OCI-LY3 (cell line): Measurements from ENCODE around the gene IQCE.

ENCODE experiments used
- H2AFZ ChIP-seq: fragments of 200-600, 300-600 bp; shearing (Covaris generic); 2 replicates; pipeline ENCODE4 v1.6.0; 2014; ENCODE audit warnings: antibody characterized with exemption, low read depth, low read length
- H3K27ac ChIP-seq: fragments of 200-600, 300-600 bp; sonication (generic); 2 replicates; pipeline ENCODE4 v1.5.1; 2014; ENCODE audit warnings: mild to moderate bottlenecking, low read length, moderate library complexity, mixed read lengths
- H3K27me3 ChIP-seq: fragments of 200-600, 300-600 bp; sonication (generic); 2 replicates; pipeline ENCODE4 v1.6.1; 2014; ENCODE audit warnings: low read depth, low read length, mixed read lengths
- H3K36me3 ChIP-seq: fragments of 200-600, 300-600 bp; sonication (generic); replicated peaks from 2 replicates; pipeline ENCODE3; 2014; ENCODE audit warnings: low read depth, low read length, mixed read lengths
- H3K4me1 ChIP-seq: fragments of 300-600, 200-600 bp; sonication (generic); 2 replicates; pipeline ENCODE4 v1.6.1; 2014; ENCODE audit warnings: low read length, mixed read lengths
- H3K4me2 ChIP-seq: fragments of 200-600, 300-600 bp; sonication (generic); 2 replicates; pipeline ENCODE4 v1.6.1; 2014; ENCODE audit warnings: low read length, mixed read lengths
- H3K4me3 ChIP-seq: fragments of 300-600, 200-600 bp; sonication (generic); 2 replicates; pipeline ENCODE4 v1.5.1; 2014; ENCODE audit warnings: antibody characterized with exemption, mild to moderate bottlenecking, low read length, moderate library complexity
- H3K79me2 ChIP-seq: fragments of 300-600, 200-600 bp; shearing (Covaris generic); 2 replicates; pipeline ENCODE4 v1.6.1; 2014; ENCODE audit warnings: mild to moderate bottlenecking, low read length, mixed read lengths
- H3K9ac ChIP-seq: fragments of 300-600, 200-600 bp; shearing (Covaris generic); 2 replicates; pipeline ENCODE4 v1.6.0; 2014; ENCODE audit warnings: mild to moderate bottlenecking, low read length, moderate library complexity
- H3K9me3 ChIP-seq: fragments of 200-600, 300-600 bp; shearing (Covaris generic); 2 replicates; pipeline ENCODE4 v1.6.1; 2014; ENCODE audit warnings: low read length, mixed read lengths; ENCODE audit not compliant: insufficient read depth
- H4K20me1 ChIP-seq: fragments of 200-600, 300-600 bp; sonication (generic); 2 replicates; pipeline ENCODE4 v1.6.1; 2016; ENCODE audit warnings: low read length, mixed read lengths; ENCODE audit not compliant: insufficient read depth
- CTCF ChIP-seq: fragments of 200-600, 300-600 bp; sonication (generic); IDR thresholded peaks from 2 replicates; pipeline ENCODE4 v1.5.1; 2014; ENCODE audit warnings: antibody characterized with exemption, low read length, low read depth
- EZH2phosphoT487 ChIP-seq: fragments of 200-600 bp; shearing (Covaris generic); IDR thresholded peaks from 2 replicates; pipeline ENCODE4 v1.6.1; 2018; ENCODE audit warnings: antibody characterized with exemption, mixed run types, low read depth

Gene IQCE

GRCh38 chr7:2577914-2578680 is 19.3 kb downstream of the IQCE start:
- H3K36me3 ChIP-seq: peaks cover 22% of the 10 kb centered on the region
- H4K20me1 ChIP-seq: no peaks in the 10 kb centered on the region
- H3K4me2 ChIP-seq: no peak overlapping the region
- H2AFZ ChIP-seq: no peak overlapping the region
- H3K79me2 ChIP-seq: peaks cover 5% of the 10 kb centered on the region; the same call in 1 of the 2 replicates
- H3K9me3 ChIP-seq: no peaks in the 10 kb centered on the region
- H3K9ac ChIP-seq: no peak overlapping the region
- H3K27ac ChIP-seq: no peak overlapping the region
- H3K27me3 ChIP-seq: no peaks in the 10 kb centered on the region
- no peak overlapping the region for H3K4me3 ChIP-seq
- TF ChIP-seq CTCF: no peak
- no peak for TF ChIP-seq EZH2phosphoT487
- H3K4me1 ChIP-seq: no peaks in the 10 kb centered on the region

GRCh38 chr7:2580636-2581035 is 21.9 kb downstream of the IQCE start:
- no peak overlapping the region for H3K9ac ChIP-seq
- no peak for TF ChIP-seq EZH2phosphoT487
- TF ChIP-seq CTCF: no peak
- H3K27me3 ChIP-seq: no peaks in the 10 kb centered on the region
- peaks cover 5% of the 10 kb centered on the region; the same call in 1 of the 2 replicates for H3K79me2 ChIP-seq
- no peak overlapping the region for H3K4me3 ChIP-seq
- H3K36me3 ChIP-seq: peaks cover 22% of the 10 kb centered on the region
- no peak overlapping the region for H3K4me2 ChIP-seq
- no peaks in the 10 kb centered on the region for H3K9me3 ChIP-seq
- H3K4me1 ChIP-seq: no peaks in the 10 kb centered on the region
- no peak overlapping the region for H3K27ac ChIP-seq
- H2AFZ ChIP-seq: no peak overlapping the region
- no peaks in the 10 kb centered on the region for H4K20me1 ChIP-seq

- TF ChIP-seq EZH2phosphoT487: no peak
- no peak for TF ChIP-seq CTCF
- Histone ChIP-seq H3K27me3 (no peaks in the 10 kb centered on the region), H3K4me2 (no peak overlapping the region), H2AFZ (no peak overlapping the region), H3K9ac (no peak overlapping the region), H3K9me3 (no peaks in the 10 kb centered on the region), H3K4me1 (no peaks in the 10 kb centered on the region), H3K4me3 (no peak overlapping the region), H4K20me1 (no peaks in the 10 kb centered on the region), H3K36me3 (peaks cover 10% of the 10 kb centered on the region), H3K27ac (no peak overlapping the region), H3K79me2 (no peaks in the 10 kb centered on the region; the same call in 1 of the 2 replicates)
These were observed 23.4 kb downstream of the IQCE start for GRCh38 chr7:2582006-2582735.

- peaks cover 10% of the 10 kb centered on the region for H3K36me3 ChIP-seq
- TF ChIP-seq EZH2phosphoT487 (no peak), CTCF (no peak)
- H3K9me3 ChIP-seq: no peaks in the 10 kb centered on the region
These were observed 25.2 kb downstream of the IQCE start for GRCh38 chr7:2583798-2584580.

More at GRCh38 chr7:2583798-2584580, 25.2 kb downstream of the IQCE start:
- no peak overlapping the region for H2AFZ ChIP-seq
- H3K4me3 ChIP-seq: no peak overlapping the region
- H3K4me1 ChIP-seq: no peaks in the 10 kb centered on the region
- no peaks in the 10 kb centered on the region for H3K27me3 ChIP-seq
- no peaks in the 10 kb centered on the region for H3K79me2 ChIP-seq
- H4K20me1 ChIP-seq: no peaks in the 10 kb centered on the region
- H3K9ac ChIP-seq: no peak overlapping the region
- H3K27ac ChIP-seq: no peak overlapping the region
- no peak overlapping the region for H3K4me2 ChIP-seq
